Stomach (tissue), 4 donors: ENCODE data around the gene IQCH.

ENCODE experiments used
- CTCF ChIP-seq, 7 experiments: fragments of 450-650 bp in 4 of 7; fragments of 200-600 bp in 3 of 7; sonication (generic) in 3 of 7; IDR thresholded peaks; one replicate each; pipeline ENCODE4 v1.5.1; 2016 to 2019; ENCODE audit warnings: antibody characterized with exemption in 7 of 7, control low read depth in 2 of 7, mild to moderate bottlenecking in 1 of 7
- POLR2A ChIP-seq, 4 donors: fragments of 450-650 bp; IDR thresholded peaks; one replicate each; pipeline ENCODE4 v1.6.1; 2016; ENCODE audit warnings: antibody characterized with exemption in 4 of 4, control low read depth in 2 of 4, mild to moderate bottlenecking in 1 of 4, moderate library complexity in 1 of 4
- POLR2AphosphoS5 ChIP-seq, 3 donors: sonication (generic); formaldehyde crosslinking; IDR thresholded peaks; one replicate each; pipeline ENCODE4 v1.6.1; 2016; ENCODE audit warnings: antibody characterized with exemption in 3 of 3

DNA sequence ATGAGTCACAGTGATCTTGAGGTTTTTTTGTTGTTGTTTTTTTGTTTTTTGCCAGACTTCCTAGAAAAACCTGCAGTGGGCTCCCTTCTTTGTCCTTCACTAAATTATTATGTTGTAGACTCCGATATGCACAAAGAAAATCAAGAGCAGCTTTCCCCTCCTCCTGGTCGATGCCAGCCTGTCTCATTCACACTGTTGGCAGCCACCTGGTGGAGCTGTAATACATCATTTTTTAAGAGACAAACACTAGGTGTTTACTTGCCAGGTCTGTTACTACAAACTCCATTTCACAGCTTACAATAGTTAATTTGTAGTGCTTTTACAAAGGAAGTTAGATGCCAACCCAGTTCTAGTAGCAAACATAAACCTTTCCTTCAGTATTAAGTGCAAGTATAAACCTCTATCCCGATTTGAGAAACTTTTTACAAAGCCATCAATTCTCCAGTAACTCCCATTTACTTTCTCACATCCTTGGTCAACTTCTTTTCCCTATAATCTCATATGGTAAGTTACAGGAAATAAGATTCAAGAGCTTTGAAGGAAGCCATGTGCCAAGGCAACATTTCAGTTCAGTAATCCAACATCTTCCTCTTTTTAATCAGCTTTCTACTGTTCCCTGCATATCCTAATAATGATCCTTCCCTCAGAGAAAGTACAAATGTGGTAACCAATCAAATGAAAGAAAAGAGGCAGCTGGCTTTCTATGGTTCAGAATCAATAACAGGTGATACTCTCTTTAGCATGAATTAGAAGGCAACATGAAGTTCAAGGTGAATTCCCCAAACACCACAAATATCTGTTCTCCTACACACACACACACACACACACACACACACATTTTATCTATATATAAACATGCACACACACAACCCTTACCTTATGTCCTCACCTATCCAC lies 14.1 kb upstream of the IQCH start:
- TF ChIP-seq POLR2A (IDR thresholded peaks at IDR 0.05) (no peak), CTCF (IDR thresholded peaks at IDR 0.05) (peak in 3 of 7 experiments; percentile 11 to 39 (median 35)), POLR2AphosphoS5 (IDR thresholded peaks at IDR 0.05) (no peak)
